Measurements from ENCODE around the gene MSH3.

MSH3 gene

GRCh38 chr5:80870442-80870841 lies 216.0 kb downstream of the MSH3 start:
- Histone ChIP-seq H3K36me3 (ENCODE audit: insufficient read depth, low read length) (peaks cover 77% of the 10 kb centered on the region), H3F3A (ENCODE audit: low read depth) (no peaks in the 10 kb centered on the region), H3K79me2 (ENCODE audit: insufficient read depth, low read length) (no peaks in the 10 kb centered on the region), H3K9me3 (ENCODE audit: insufficient read depth, low read depth, low read length) (no peaks in the 10 kb centered on the region), H2AFZ (ENCODE audit: low read length) (no peak overlapping the region), H3K9ac (ENCODE audit: low read depth, low read length, poor library complexity, severe bottlenecking) (no peak overlapping the region), H3K4me1 (ENCODE audit: insufficient read depth, low read length, poor library complexity, severe bottlenecking) (no peaks in the 10 kb centered on the region), H3K9me2 (replicated peaks; ENCODE audit: low read depth, low read length) (no peaks in the 10 kb centered on the region), H3K4me2 (ENCODE audit: low read depth, low read length, poor library complexity, severe bottlenecking) (no peak overlapping the region), H4K20me1 (ENCODE audit: insufficient read depth, low read length, poor library complexity, severe bottlenecking) (no peaks in the 10 kb centered on the region), H3K27me3 (ENCODE audit: insufficient read depth, low read length, poor library complexity, severe bottlenecking) (no peaks in the 10 kb centered on the region), H3K4me3 (ENCODE audit: low read length, poor library complexity, severe bottlenecking) (no peak overlapping the region)
- TF ChIP-seq CTCF (conservative IDR thresholded peaks at IDR 0.05; ENCODE audit: low read length) (no peak), EZH2phosphoT487 (IDR thresholded peaks at IDR 0.05; ENCODE audit: borderline replicate concordance) (no peak)

GRCh38 chr5:80871541-80871961 lies 217.1 kb downstream of the MSH3 start:
- Histone ChIP-seq H3F3A (ENCODE audit: low read depth) (no peaks in the 10 kb centered on the region), H3K9me3 (ENCODE audit: insufficient read depth, low read depth, low read length) (no peaks in the 10 kb centered on the region), H3K4me2 (ENCODE audit: low read depth, low read length, poor library complexity, severe bottlenecking) (no peak overlapping the region), H3K27me3 (ENCODE audit: insufficient read depth, low read length, poor library complexity, severe bottlenecking) (no peaks in the 10 kb centered on the region), H3K4me1 (ENCODE audit: insufficient read depth, low read length, poor library complexity, severe bottlenecking) (no peaks in the 10 kb centered on the region), H3K4me3 (ENCODE audit: low read length, poor library complexity, severe bottlenecking) (no peak overlapping the region), H2AFZ (ENCODE audit: low read length) (no peak overlapping the region), H3K9ac (ENCODE audit: low read depth, low read length, poor library complexity, severe bottlenecking) (no peak overlapping the region), H3K9me2 (replicated peaks; ENCODE audit: low read depth, low read length) (no peaks in the 10 kb centered on the region), H4K20me1 (ENCODE audit: insufficient read depth, low read length, poor library complexity, severe bottlenecking) (no peaks in the 10 kb centered on the region), H3K79me2 (ENCODE audit: insufficient read depth, low read length) (no peaks in the 10 kb centered on the region), H3K36me3 (ENCODE audit: insufficient read depth, low read length) (peaks cover 73% of the 10 kb centered on the region)
- TF ChIP-seq CTCF (conservative IDR thresholded peaks at IDR 0.05; ENCODE audit: low read length) (no peak), EZH2phosphoT487 (IDR thresholded peaks at IDR 0.05; ENCODE audit: borderline replicate concordance) (no peak)

- Histone ChIP-seq H4K20me1 (ENCODE audit: insufficient read depth, low read length, poor library complexity, severe bottlenecking) (no peaks in the 10 kb centered on the region), H3K9ac (ENCODE audit: low read depth, low read length, poor library complexity, severe bottlenecking) (no peak overlapping the region), H3K4me3 (ENCODE audit: low read length, poor library complexity, severe bottlenecking) (no peak overlapping the region), H3K36me3 (ENCODE audit: insufficient read depth, low read length) (peaks cover 72% of the 10 kb centered on the region; the same call in 1 of the 2 replicates), H3K4me2 (ENCODE audit: low read depth, low read length, poor library complexity, severe bottlenecking) (no peak overlapping the region), H3K9me3 (ENCODE audit: insufficient read depth, low read depth, low read length) (no peaks in the 10 kb centered on the region), H3K27me3 (ENCODE audit: insufficient read depth, low read length, poor library complexity, severe bottlenecking) (no peaks in the 10 kb centered on the region), H3K9me2 (replicated peaks; ENCODE audit: low read depth, low read length) (no peaks in the 10 kb centered on the region), H3K4me1 (ENCODE audit: insufficient read depth, low read length, poor library complexity, severe bottlenecking) (no peaks in the 10 kb centered on the region), H2AFZ (ENCODE audit: low read length) (no peak overlapping the region), H3K79me2 (ENCODE audit: insufficient read depth, low read length) (no peaks in the 10 kb centered on the region), H3F3A (ENCODE audit: low read depth) (no peaks in the 10 kb centered on the region)
- TF ChIP-seq CTCF (conservative IDR thresholded peaks at IDR 0.05; ENCODE audit: low read length) (no peak), EZH2phosphoT487 (IDR thresholded peaks at IDR 0.05; ENCODE audit: borderline replicate concordance) (no peak)
Measured at GRCh38 chr5:80874162-80874561, 219.7 kb downstream of the MSH3 start.

All from Loucy (cell line).